HEK293 (cell line): ENCODE data around the gene NPW.

Experiments used
- CTCF ChIP-seq: fragments of 450-650 bp; formaldehyde crosslinking; IDR thresholded peaks from 2 replicates; pipeline ENCODE4 v1.5.1; 2016; ENCODE audit warnings: missing biosample characterization, missing genetic modification characterization
- KLF16 ChIP-seq: fragments of 450-650 bp; formaldehyde crosslinking; IDR thresholded peaks from 2 replicates; pipeline ENCODE4 v1.5.1; 2017; ENCODE audit warnings: missing biosample characterization, missing genetic modification characterization
- MYNN ChIP-seq: fragments of 450-650 bp; formaldehyde crosslinking; IDR thresholded peaks from 2 replicates; pipeline ENCODE4 v1.5.1; 2016; ENCODE audit warnings: missing biosample characterization, missing genetic modification characterization, borderline replicate concordance
- PBX3 ChIP-seq: sonication (generic); formaldehyde crosslinking; IDR thresholded peaks from 2 replicates; pipeline ENCODE4 v1.8.1; 2022; ENCODE audit warnings: mild to moderate bottlenecking, moderate library complexity, missing genetic modification reagents
- SP2 ChIP-seq: fragments of 450-650 bp; formaldehyde crosslinking; IDR thresholded peaks from 2 replicates; pipeline ENCODE4 v1.5.1; 2016; ENCODE audit warnings: missing biosample characterization, missing genetic modification characterization
- TSHZ1 ChIP-seq: fragments of 450-650 bp; formaldehyde crosslinking; IDR thresholded peaks from 2 replicates; pipeline ENCODE4 v1.5.1; 2016; ENCODE audit warnings: missing biosample characterization, missing genetic modification characterization, borderline replicate concordance
- YY1 ChIP-seq: fragments of 450-650 bp; formaldehyde crosslinking; IDR thresholded peaks from 2 replicates; pipeline ENCODE4 v1.5.1; 2018; ENCODE audit warnings: missing biosample characterization, missing genetic modification characterization
- ZBTB49 ChIP-seq: fragments of 450-650 bp; formaldehyde crosslinking; IDR thresholded peaks from 2 replicates; pipeline ENCODE4 v1.5.1; 2016; ENCODE audit warnings: missing biosample characterization, missing genetic modification characterization, low read depth
- ZBTB7A ChIP-seq: fragments of 450-650 bp; formaldehyde crosslinking; IDR thresholded peaks from 2 replicates; pipeline ENCODE4 v1.5.1; 2016; ENCODE audit warnings: low read depth, missing biosample characterization, missing genetic modification characterization
- ZNF175 ChIP-seq: fragments of 450-650 bp; formaldehyde crosslinking; IDR thresholded peaks from 2 replicates; pipeline ENCODE4 v1.5.1; 2016; ENCODE audit warnings: missing biosample characterization, missing genetic modification characterization
- ZNF2 ChIP-seq: fragments of 450-650 bp; formaldehyde crosslinking; IDR thresholded peaks from 2 replicates; pipeline ENCODE4 v1.5.1; 2016; ENCODE audit warnings: missing biosample characterization, missing genetic modification characterization
- ZNF514 ChIP-seq: fragments of 450-650 bp; formaldehyde crosslinking; IDR thresholded peaks from 2 replicates; pipeline ENCODE4 v1.5.1; 2016; ENCODE audit warnings: missing biosample characterization, missing genetic modification characterization
- ZNF621 ChIP-seq: fragments of 450-650 bp; formaldehyde crosslinking; IDR thresholded peaks from 2 replicates; pipeline ENCODE4 v1.5.1; 2017; ENCODE audit warnings: missing biosample characterization, missing genetic modification characterization
- ZNF707 ChIP-seq: fragments of 450-650 bp; formaldehyde crosslinking; IDR thresholded peaks from 2 replicates; pipeline ENCODE4 v1.5.1; 2016; ENCODE audit warnings: missing biosample characterization, missing genetic modification characterization

GRCh38 chr16:2042986-2043666 is 23.5 kb downstream of the NPW start:
- TF ChIP-seq ZBTB7A (tag by site-specific recombination) = no peak
- TF ChIP-seq CTCF (tag by site-specific recombination) = no peak
- no peak for TF ChIP-seq ZNF2 (tag by site-specific recombination)
- no peak for TF ChIP-seq PBX3 (CRISPR knock-in tag)
- no peak for TF ChIP-seq KLF16 (tag by site-specific recombination)
- TF ChIP-seq ZNF707 = no peak
- no peak for TF ChIP-seq MYNN (tag by site-specific recombination)
- TF ChIP-seq ZNF514 = no peak
- no peak for TF ChIP-seq ZBTB49 (tag by site-specific recombination)
- TF ChIP-seq SP2 = no peak
- TF ChIP-seq ZNF621 (tag by site-specific recombination) = no peak
- TF ChIP-seq TSHZ1 (tag by site-specific recombination) = no peak
- no peak for TF ChIP-seq YY1
- no peak for TF ChIP-seq ZNF175
